GM12874 (cell line): Measurements from ENCODE around the gene TTC29.

ENCODE experiments used
- TF ChIP-seq, protein P1 (sequence below): IDR thresholded peaks from 2 replicates; pipeline ENCODE4 v1.5.1; 2011; ENCODE audit warnings: low read depth, mild to moderate bottlenecking, control low read depth, low read length, moderate library complexity; ENCODE audit not compliant: insufficient read depth

Gene TTC29

DNA sequence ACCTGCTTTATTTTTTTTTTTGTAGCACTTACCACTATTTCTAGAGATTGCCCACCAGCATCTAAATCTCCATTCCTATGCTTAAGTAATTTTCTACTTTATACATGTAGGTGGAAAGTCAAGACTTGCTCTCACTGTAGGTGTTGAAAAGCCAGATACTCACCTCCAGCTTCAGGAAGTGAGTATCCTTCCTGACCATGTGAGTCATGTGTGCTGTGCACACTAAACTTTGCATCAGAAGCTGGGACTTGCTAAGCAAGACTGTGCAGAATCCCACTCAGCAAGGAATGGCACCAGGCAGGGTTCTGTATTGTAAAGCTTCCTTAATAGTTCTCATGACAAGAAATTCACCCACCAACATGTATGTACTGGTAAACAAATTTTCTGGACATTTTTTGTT, 155.1 kb downstream of the TTC29 start:
- TF ChIP-seq, protein P1, sequence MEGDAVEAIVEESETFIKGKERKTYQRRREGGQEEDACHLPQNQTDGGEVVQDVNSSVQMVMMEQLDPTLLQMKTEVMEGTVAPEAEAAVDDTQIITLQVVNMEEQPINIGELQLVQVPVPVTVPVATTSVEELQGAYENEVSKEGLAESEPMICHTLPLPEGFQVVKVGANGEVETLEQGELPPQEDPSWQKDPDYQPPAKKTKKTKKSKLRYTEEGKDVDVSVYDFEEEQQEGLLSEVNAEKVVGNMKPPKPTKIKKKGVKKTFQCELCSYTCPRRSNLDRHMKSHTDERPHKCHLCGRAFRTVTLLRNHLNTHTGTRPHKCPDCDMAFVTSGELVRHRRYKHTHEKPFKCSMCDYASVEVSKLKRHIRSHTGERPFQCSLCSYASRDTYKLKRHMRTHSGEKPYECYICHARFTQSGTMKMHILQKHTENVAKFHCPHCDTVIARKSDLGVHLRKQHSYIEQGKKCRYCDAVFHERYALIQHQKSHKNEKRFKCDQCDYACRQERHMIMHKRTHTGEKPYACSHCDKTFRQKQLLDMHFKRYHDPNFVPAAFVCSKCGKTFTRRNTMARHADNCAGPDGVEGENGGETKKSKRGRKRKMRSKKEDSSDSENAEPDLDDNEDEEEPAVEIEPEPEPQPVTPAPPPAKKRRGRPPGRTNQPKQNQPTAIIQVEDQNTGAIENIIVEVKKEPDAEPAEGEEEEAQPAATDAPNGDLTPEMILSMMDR = no peak

DNA sequence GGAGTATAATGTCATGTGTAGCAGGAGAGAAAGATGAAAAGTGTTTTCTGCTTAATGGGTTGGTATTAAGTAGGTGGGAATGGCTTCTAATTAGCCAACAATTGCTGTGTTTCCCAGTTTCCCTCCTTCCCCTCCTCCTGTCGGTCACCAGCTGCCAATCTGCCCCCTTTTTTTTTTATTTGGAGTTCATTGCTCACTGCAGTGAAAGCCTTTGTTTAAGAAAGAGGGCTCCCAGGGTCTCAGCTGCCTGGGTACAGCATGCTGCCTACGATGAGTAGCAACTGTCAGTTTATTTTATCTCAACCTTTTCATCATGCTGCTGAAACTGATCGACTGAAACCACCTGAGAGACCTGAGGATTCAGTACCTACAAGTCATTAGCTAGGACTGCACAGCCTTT, 157.9 kb downstream of the TTC29 start:
- TF ChIP-seq, protein P1 = no peak

DNA sequence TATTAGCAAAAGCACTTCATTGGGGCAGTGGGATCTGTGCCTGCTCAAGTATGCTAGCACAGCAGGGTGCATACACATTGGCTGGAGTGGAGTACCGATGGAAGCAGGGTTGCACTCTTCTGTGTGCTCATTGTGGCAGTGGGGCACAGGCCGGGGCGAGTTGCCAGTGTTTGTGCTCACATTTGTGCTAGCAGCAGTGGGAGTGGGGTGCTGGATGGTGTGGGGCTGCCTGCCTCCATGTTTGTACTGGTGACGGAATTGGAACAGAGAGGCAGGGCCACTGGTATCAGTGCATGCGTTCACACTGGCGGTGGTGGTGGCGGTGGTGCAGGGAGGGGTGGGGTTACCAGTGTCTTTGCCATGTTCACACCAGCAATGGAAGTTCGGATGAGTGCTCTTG, 169.0 kb downstream of the TTC29 start:
- TF ChIP-seq, protein P1 = no peak

DNA sequence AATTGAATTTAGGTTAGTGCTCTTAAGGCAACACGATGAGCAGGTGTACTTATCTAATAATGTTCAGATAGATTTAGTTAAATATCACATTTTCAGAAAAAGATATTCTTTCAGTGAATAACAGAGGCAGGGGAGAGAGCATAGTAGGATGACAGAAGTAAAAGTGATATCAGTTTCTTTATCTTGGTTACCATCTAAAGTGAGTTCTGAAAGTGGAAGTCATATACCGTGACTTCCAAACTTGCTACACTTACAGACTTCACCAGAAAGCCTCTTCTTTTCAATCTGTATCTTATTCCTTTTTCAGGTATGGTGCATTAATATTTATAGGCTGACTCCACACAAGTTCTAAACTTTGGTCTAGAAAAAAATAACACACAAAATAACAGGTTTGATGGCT, 182.1 kb downstream of the TTC29 start:
- TF ChIP-seq, protein P1 = no peak

DNA sequence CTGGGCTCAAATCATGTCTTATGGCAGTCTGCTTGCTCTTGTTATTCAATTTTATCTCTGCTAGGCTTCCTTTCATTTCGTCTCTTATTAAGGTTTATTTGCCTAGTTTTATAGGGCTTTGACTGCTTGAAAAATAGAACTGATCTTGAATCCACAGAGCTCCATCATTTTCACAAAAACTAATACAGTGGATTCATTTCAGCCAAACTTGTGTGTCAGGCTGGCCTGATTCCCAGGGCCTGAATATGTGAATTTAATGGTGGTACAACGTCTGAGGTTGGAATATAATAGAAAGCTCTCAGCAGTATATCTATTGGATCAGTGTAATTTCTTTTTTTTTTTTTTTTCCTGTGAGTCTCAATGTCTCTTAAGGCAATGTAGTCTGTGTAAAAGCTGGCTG, 183.6 kb downstream of the TTC29 start:
- TF ChIP-seq, protein P1 = no peak

DNA sequence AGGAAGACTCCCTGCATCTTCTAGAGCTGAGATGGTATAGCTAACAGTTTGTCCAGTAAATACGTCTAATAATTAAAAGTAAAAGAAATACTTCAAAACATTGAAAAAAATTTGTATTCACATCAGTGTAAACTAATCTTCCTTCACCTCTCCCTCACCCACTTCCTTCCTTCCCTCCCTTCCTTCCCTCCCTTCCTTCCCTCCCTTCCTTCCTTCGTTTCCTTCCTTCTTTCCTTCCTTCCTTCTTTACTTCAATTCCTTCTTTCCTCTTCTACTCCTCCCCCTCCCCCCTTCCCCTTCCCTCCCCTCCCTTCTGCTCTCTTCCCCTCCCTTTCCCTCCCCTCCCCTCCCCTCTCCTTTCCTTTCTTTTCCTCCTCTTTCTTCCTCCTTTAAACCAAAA, 203.2 kb downstream of the TTC29 start:
- TF ChIP-seq, protein P1 = no peak

DNA sequence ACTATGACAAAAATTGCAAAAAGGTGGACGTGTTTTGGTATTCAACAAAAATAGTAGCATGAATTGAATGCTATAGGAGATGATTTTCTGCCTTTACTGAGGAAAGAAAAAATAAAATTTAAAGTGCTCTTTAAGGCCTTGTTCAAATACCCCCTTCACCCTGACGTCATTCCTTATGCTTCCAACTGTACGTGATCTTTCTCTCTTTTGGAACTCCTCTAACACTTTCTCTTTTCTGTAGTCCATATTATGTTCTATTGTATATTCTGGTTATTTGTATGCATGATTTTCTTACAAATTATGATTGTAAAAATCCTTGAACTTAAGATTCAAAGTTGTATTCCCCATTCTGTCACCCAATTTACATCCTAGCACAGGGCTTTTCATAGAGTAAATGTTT, 206.5 kb downstream of the TTC29 start:
- TF ChIP-seq, protein P1 = no peak

DNA sequence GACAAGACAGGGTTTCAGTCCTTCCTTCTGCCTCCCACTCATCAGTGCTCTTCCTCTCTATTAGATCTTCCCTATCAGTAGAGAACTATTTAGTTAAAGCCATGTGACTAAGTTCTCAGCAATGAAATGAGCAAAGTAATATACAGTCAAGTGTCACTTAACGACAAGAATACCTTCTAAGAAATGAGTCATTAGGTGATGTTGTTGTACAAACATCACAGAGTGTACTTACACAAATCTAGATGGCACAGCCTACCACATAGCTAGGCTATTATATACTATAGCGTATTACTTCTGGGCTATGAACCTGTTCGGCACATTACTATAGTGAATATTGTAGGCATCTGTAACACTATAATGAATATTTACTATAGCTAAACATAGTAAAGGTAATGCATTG, 235.7 kb downstream of the TTC29 start:
- TF ChIP-seq, protein P1 = no peak
